ENCODE measurements around the gene TSC22D4. TPM values are rescaled to one million over a fixed set of nuclear protein-coding genes. Genes with fewer than 3 reads are reported as not detected.

The TSC22D4 gene
- total and polyA plus RNA-seq, 9 of the 15 experiments (the other 6 are each of a cell fraction or from before 2014, with no cell fraction given), result 0.37 to 107 (median 28.7) TPM

DNA sequence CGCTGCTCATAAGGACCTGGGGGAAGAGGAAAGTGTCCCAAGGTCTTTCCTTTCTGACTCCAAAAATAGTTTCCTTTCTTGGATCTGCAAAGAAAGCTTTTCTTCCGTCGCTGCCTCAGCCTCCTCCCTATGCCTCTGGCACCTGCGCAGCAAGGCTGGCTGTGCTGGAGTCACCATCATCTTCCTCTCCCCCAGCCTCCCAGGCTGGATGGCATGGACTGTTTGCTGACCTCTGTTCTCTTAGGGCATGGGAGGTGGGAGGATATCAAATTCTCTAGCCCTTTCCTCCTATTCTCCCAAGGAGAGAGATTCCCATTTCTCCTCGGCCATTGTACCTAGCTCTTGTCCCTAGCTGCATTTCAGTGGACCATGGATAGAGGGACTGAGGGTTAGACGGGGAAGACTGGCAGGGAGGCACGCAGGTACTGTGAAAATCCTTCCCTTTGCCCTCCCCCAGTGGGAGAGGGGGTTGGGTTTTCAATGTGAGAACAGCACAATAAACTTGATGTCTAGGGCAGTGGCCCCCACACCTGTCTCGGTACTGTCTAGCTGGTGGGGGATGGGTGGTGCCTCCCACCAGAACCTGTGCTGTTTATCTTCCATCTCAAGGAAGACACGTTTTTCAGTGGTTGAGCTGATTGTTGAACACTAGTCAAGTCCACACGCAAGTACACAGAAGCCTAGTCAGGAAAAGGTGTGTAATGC is 45.3 kb downstream of the TSC22D4 start:
- FAIRE-seq, result no peak
- Histone ChIP-seq H3K79me2 (ENCODE audit: control insufficient read depth, insufficient read depth, low read length) (peaks cover 71% of the 10 kb centered on the region), H3K4me3 (no peak overlapping the region), H4K20me1 (replicated peaks; ENCODE audit: control insufficient read depth, insufficient read depth, low read length) (peaks cover 26% of the 10 kb centered on the region), H2AFZ (ENCODE audit: low read depth, low read length) (no peak overlapping the region), H3K27me3 (ENCODE audit: control insufficient read depth in 2 of 2, insufficient read depth in 2 of 2, low read length in 2 of 2) (no peaks in the 10 kb centered on the region), H3K9me1 (ENCODE audit: control insufficient read depth, insufficient read depth, low read length) (peaks cover 15% of the 10 kb centered on the region), H3K9me3 (replicated peaks; ENCODE audit: control insufficient read depth, insufficient read depth, low read depth, low read length) (no peaks in the 10 kb centered on the region), H3K4me2 (ENCODE audit: insufficient read depth, low read length) (peak overlapping the region; percentile 93), H3K9ac (ENCODE audit: insufficient read depth in 1 of 2, low read depth in 2 of 2, low read length in 2 of 2) (peak overlapping the region in 1 of 2 experiments; percentile 97; a peak in 2 of 4 replicates), H3K27ac (ENCODE audit: extremely low read depth, low read depth, low read length) (peak overlapping the region; percentile 96), H3K36me3 (ENCODE audit: control insufficient read depth, insufficient read depth, low read length) (peaks cover 51% of the 10 kb centered on the region), H3K4me1 (replicated peaks in 1 of 2; ENCODE audit: control insufficient read depth in 2 of 2, insufficient read depth in 2 of 2, low read length in 2 of 2) (peaks cover 52 to 75% of the 10 kb centered on the region in 2 experiments)
- BruUV-seq (replicated peaks), result no TSS peak
- ATAC-seq, result no peak
- peak in 1 of 4 experiments; percentile 48 for DNase-seq (ENCODE audit: extremely low read depth in 1 of 4, low spot score in 3 of 4)
- intact Hi-C loops (cut with micrococcal nuclease) (no loop called here), in situ Hi-C loops (cut with MboI) (no loop called here)
- POLR2A ChIA-PET, result interaction anchor here (0.6 to 5.4 kb wide), 5 partner anchors 11 to 332 kb away, joined by 3 to 29 read pairs (median 4); partner anchors contain the start of gene AP4M1
- CTCF ChIA-PET (ENCODE audit: low intra/inter-chr PET ratio), result no interaction called here
- WGBS (ENCODE audit: insufficient coverage, low coverage, missing lambda C conversion rate), result 60% methylated on average over 10 of the region's 10 CpGs
- no peak for TF ChIP-seq ELF1 (tag; IDR thresholded peaks at IDR 0.05)
- no peak for TF ChIP-seq YBX1 (IDR thresholded peaks at IDR 0.05)
- TF ChIP-seq, protein P1, sequence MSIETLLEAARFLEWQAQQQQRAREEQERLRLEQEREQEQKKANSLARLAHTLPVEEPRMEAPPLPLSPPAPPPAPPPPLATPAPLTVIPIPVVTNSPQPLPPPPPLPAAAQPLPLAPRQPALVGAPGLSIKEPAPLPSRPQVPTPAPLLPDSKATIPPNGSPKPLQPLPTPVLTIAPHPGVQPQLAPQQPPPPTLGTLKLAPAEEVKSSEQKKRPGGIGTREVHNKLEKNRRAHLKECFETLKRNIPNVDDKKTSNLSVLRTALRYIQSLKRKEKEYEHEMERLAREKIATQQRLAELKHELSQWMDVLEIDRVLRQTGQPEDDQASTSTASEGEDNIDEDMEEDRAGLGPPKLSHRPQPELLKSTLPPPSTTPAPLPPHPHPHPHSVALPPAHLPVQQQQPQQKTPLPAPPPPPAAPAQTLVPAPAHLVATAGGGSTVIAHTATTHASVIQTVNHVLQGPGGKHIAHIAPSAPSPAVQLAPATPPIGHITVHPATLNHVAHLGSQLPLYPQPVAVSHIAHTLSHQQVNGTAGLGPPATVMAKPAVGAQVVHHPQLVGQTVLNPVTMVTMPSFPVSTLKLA (conservative IDR thresholded peaks at IDR 0.05), result 0 out of 4 replicates have a peak, but pooled peaks of 1 of the 2 experiments have one; percentile 21
- TF ChIP-seq ZNF347 (CRISPR knock-in tag; IDR thresholded peaks at IDR 0.05; ENCODE audit: low read depth), result no peak
- peak; percentile 45 for TF ChIP-seq POLR2AphosphoS5 (IDR thresholded peaks at IDR 0.05; ENCODE audit: control insufficient read depth, insufficient read depth, low read depth, low read length)
- TF ChIP-seq RREB1 (CRISPR knock-in tag; IDR thresholded peaks at IDR 0.05), result no peak
- TF ChIP-seq RAD21 (CRISPR knock-in tag; conservative IDR thresholded peaks at IDR 0.05 in 1 of 2, IDR thresholded peaks at IDR 0.05 in 1 of 2), result no peak
- TF ChIP-seq CBFA2T2 (conservative IDR thresholded peaks at IDR 0.05), result no peak
- TF ChIP-seq LEF1 (IDR thresholded peaks at IDR 0.05), result peak; percentile 12; the same call in 1 of the 2 replicates
- no peak for TF ChIP-seq MEF2D (tag; conservative IDR thresholded peaks at IDR 0.05; ENCODE audit: low read depth)
- no peak for TF ChIP-seq PHF8 (IDR thresholded peaks at IDR 0.05; ENCODE audit: borderline replicate concordance, low read length)
- TF ChIP-seq POLR2A (conservative IDR thresholded peaks at IDR 0.05), result peak; percentile 55
- TF ChIP-seq HMBOX1 (IDR thresholded peaks at IDR 0.05), result 0 out of 2 replicates have a peak, but pooled peaks have one; percentile 24
- TF ChIP-seq ZNF23 (CRISPR knock-in tag; IDR thresholded peaks at IDR 0.05), result no peak

Measured in K562 (cell line).